Loucy (cell line): ENCODE data around the gene FAM90A1.
"Not testable (repeated sequence)": the region's sequence is repeated elsewhere in the genome, so short reads cannot be mapped to it uniquely, and the experiment has no call there.

Experiments
- H2AFZ ChIP-seq: fragments of 200-600 bp; sonication (generic); 2 replicates; pipeline ENCODE4 v1.6.0; 2016; ENCODE audit warnings: antibody characterized with exemption, mild to moderate bottlenecking, low read length, moderate library complexity
- H3F3A ChIP-seq: fragments of 200-600 bp; 2 replicates; pipeline ENCODE4 v1.6.0; 2016; ENCODE audit warnings: antibody characterized with exemption, low read depth, mild to moderate bottlenecking
- H3K27me3 ChIP-seq: fragments of 200-600 bp; sonication (generic); 2 replicates; pipeline ENCODE4 v1.6.1; 2014; ENCODE audit warnings: low read length, mild to moderate bottlenecking; ENCODE audit not compliant: insufficient read depth, poor library complexity, severe bottlenecking
- H3K36me3 ChIP-seq: fragments of 200-600 bp; sonication (generic); 2 replicates; pipeline ENCODE4 v1.6.1; 2016; ENCODE audit warnings: low read length; ENCODE audit not compliant: insufficient read depth
- H3K4me1 ChIP-seq: fragments of 200-600 bp; sonication (generic); 2 replicates; pipeline ENCODE4 v1.5.1; 2014; ENCODE audit warnings: low read length, mild to moderate bottlenecking; ENCODE audit not compliant: insufficient read depth, poor library complexity, severe bottlenecking
- H3K4me2 ChIP-seq: fragments of 200-600 bp; sonication (generic); 2 replicates; pipeline ENCODE4 v1.6.0; 2014; ENCODE audit warnings: antibody characterized with exemption, low read length, low read depth, mild to moderate bottlenecking; ENCODE audit not compliant: poor library complexity, severe bottlenecking
- H3K4me3 ChIP-seq: fragments of 200-600 bp; sonication (generic); 2 replicates; pipeline ENCODE4 v1.5.1; 2014; ENCODE audit warnings: low read length, mild to moderate bottlenecking, mixed read lengths; ENCODE audit not compliant: poor library complexity, severe bottlenecking
- H3K79me2 ChIP-seq: fragments of 200-600 bp; sonication (generic); 2 replicates; pipeline ENCODE4 v1.6.1; 2014; ENCODE audit warnings: low read length; ENCODE audit not compliant: insufficient read depth
- H3K9ac ChIP-seq: fragments of 200-600 bp; sonication (generic); 2 replicates; pipeline ENCODE4 v1.6.0; 2014; ENCODE audit warnings: mild to moderate bottlenecking, low read depth, low read length, moderate library complexity; ENCODE audit not compliant: poor library complexity, severe bottlenecking
- H3K9me2 ChIP-seq: fragments of 200-600 bp; sonication (generic); replicated peaks from 2 replicates; pipeline ENCODE4 v1.6.1; 2016; ENCODE audit warnings: low read depth, low read length, mixed read lengths
- H3K9me3 ChIP-seq: fragments of 200-600 bp; sonication (generic); 2 replicates; pipeline ENCODE4 v1.6.1; 2014; ENCODE audit warnings: mild to moderate bottlenecking, antibody characterized with exemption, low read length, low read depth; ENCODE audit not compliant: insufficient read depth
- H4K20me1 ChIP-seq: fragments of 200-600 bp; sonication (generic); 2 replicates; pipeline ENCODE4 v1.6.0; 2014; ENCODE audit warnings: antibody characterized with exemption, low read length, mild to moderate bottlenecking; ENCODE audit not compliant: insufficient read depth, poor library complexity, severe bottlenecking
- CTCF ChIP-seq: fragments of 200-600 bp; sonication (generic); conservative IDR thresholded peaks from 2 replicates; pipeline ENCODE4 v1.5.1; 2014; ENCODE audit warnings: mild to moderate bottlenecking, antibody characterized with exemption, low read length
- EZH2phosphoT487 ChIP-seq: fragments of 200-600 bp; IDR thresholded peaks from 2 replicates; pipeline ENCODE4 v1.6.1; 2018; ENCODE audit warnings: antibody characterized with exemption, mild to moderate bottlenecking, moderate library complexity, borderline replicate concordance

The FAM90A1 gene

GRCh38 chr12:8226355-8226754, 1.1 kb downstream of the FAM90A1 start:
- Histone ChIP-seq H3K4me1 (no peaks in the 10 kb centered on the region), H3K9me2 (no peaks in the 10 kb centered on the region), H2AFZ (no peak overlapping the region), H3F3A (no peaks in the 10 kb centered on the region), H3K4me3 (no peak overlapping the region), H3K9ac (no peak overlapping the region), H3K79me2 (no peaks in the 10 kb centered on the region), H3K27me3 (no peaks in the 10 kb centered on the region), H3K4me2 (no peak overlapping the region), H3K9me3 (no peaks in the 10 kb centered on the region), H3K36me3 (no peaks in the 10 kb centered on the region), H4K20me1 (no peaks in the 10 kb centered on the region)
- TF ChIP-seq CTCF (no peak), EZH2phosphoT487 (no peak)

GRCh38 chr12:8224782-8225181, 2.6 kb downstream of the FAM90A1 start:
- H3K9me2 ChIP-seq, H3K4me3 ChIP-seq, H2AFZ ChIP-seq, H3K9me3 ChIP-seq, H3K9ac ChIP-seq, H3K79me2 ChIP-seq, H3F3A ChIP-seq, H3K27me3 ChIP-seq, H3K4me1 ChIP-seq, H4K20me1 ChIP-seq, H3K4me2 ChIP-seq, H3K36me3 ChIP-seq: not testable (repeated sequence)

- H2AFZ ChIP-seq, H3K27me3 ChIP-seq, H3K36me3 ChIP-seq, H3K4me3 ChIP-seq, H3K9ac ChIP-seq, H3K4me2 ChIP-seq, H3K9me2 ChIP-seq, H3F3A ChIP-seq, H3K79me2 ChIP-seq, H3K4me1 ChIP-seq, H3K9me3 ChIP-seq, H4K20me1 ChIP-seq: not testable (repeated sequence)
Measured at GRCh38 chr12:8223646-8224045, 3.8 kb downstream of the FAM90A1 start.

- not testable (repeated sequence) for H2AFZ ChIP-seq
Measured at GRCh38 chr12:8222303-8222702, 5.1 kb downstream of the FAM90A1 start.

GRCh38 chr12:8221844-8222243, 5.6 kb downstream of the FAM90A1 start:
- H3K36me3 ChIP-seq, H4K20me1 ChIP-seq, H3K4me2 ChIP-seq, H3K27me3 ChIP-seq, H3K4me1 ChIP-seq, H3K4me3 ChIP-seq, H3K9me2 ChIP-seq, H3F3A ChIP-seq, H3K79me2 ChIP-seq, H3K9ac ChIP-seq, H3K9me3 ChIP-seq, H2AFZ ChIP-seq: not testable (repeated sequence)

More at GRCh38 chr12:8222303-8222702, 5.1 kb downstream of the FAM90A1 start:
- not testable (repeated sequence) for H3K4me3 ChIP-seq, H3F3A ChIP-seq, H3K27me3 ChIP-seq, H4K20me1 ChIP-seq, H3K79me2 ChIP-seq, H3K36me3 ChIP-seq, H3K4me2 ChIP-seq, H3K9ac ChIP-seq, H3K9me2 ChIP-seq, H3K9me3 ChIP-seq, H3K4me1 ChIP-seq

- not testable (repeated sequence) for H3K4me3 ChIP-seq, H3K4me2 ChIP-seq, H3F3A ChIP-seq, H2AFZ ChIP-seq, H3K27me3 ChIP-seq, H3K9ac ChIP-seq, H3K9me2 ChIP-seq, H3K4me1 ChIP-seq, H4K20me1 ChIP-seq, H3K79me2 ChIP-seq, H3K9me3 ChIP-seq, H3K36me3 ChIP-seq
Measured at GRCh38 chr12:8221375-8221774, 6.0 kb downstream of the FAM90A1 start.

GRCh38 chr12:8218711-8219382, 8.6 kb downstream of the FAM90A1 start:
- H3K9me3 ChIP-seq, H3K9me2 ChIP-seq, H3K79me2 ChIP-seq, H3F3A ChIP-seq, H3K4me1 ChIP-seq, H3K4me2 ChIP-seq, H3K9ac ChIP-seq, H3K4me3 ChIP-seq, H3K36me3 ChIP-seq, H3K27me3 ChIP-seq, H4K20me1 ChIP-seq, H2AFZ ChIP-seq: not testable (repeated sequence)
